GM18498 (cell line): ENCODE data around the gene ENAM.
"Not testable (repeated sequence)": the region's sequence is repeated elsewhere in the genome, so short reads cannot be mapped to it uniquely, and the experiment has no call there.

Source experiments
- ATAC-seq: cut with Tn5 transposase; IDR thresholded peaks from one replicate; pipeline ENCODE4 v1.9.1; 2021; ENCODE audit warnings: mild to moderate bottlenecking, moderate library complexity; ENCODE audit not compliant: unreplicated experiment

ENAM gene

GRCh38 chr4:70676554-70677090 lies 48.1 kb downstream of the ENAM start:
- no peak for ATAC-seq

- ATAC-seq = peak; percentile 82
Measured at GRCh38 chr4:70678383-70678999, 49.9 kb downstream of the ENAM start.

GRCh38 chr4:70680934-70681333 lies 52.4 kb downstream of the ENAM start:
- no peak for ATAC-seq

- peak; percentile 42 for ATAC-seq
Measured at GRCh38 chr4:70681704-70682103, 53.2 kb downstream of the ENAM start.

GRCh38 chr4:70682142-70682541 lies 53.6 kb downstream of the ENAM start:
- peak; percentile 1 for ATAC-seq

GRCh38 chr4:70687392-70687791 lies 58.8 kb downstream of the ENAM start:
- no peak for ATAC-seq

GRCh38 chr4:70687821-70688794 lies 59.6 kb downstream of the ENAM start, which contains the start of gene UTP3:
TSS of gene UTP3 (plus strand) at chr4:70688532. CDS start at chr4:70688678, 146 bp downstream.
- ATAC-seq = peak; percentile 93

GRCh38 chr4:70688795-70689231 lies 60.3 kb downstream of the ENAM start:
- peak; percentile 3 for ATAC-seq

- no peak for ATAC-seq
Measured at GRCh38 chr4:70691661-70692060, 63.1 kb downstream of the ENAM start.

GRCh38 chr4:70694633-70695032 lies 66.1 kb downstream of the ENAM start:
- not testable (repeated sequence) for ATAC-seq
